ENCODE data around the gene AANAT.
"Not testable (repeated sequence)": the region's sequence is repeated elsewhere in the genome, so short reads cannot be mapped to it uniquely, and the experiment has no call there.

Gene AANAT

DNA sequence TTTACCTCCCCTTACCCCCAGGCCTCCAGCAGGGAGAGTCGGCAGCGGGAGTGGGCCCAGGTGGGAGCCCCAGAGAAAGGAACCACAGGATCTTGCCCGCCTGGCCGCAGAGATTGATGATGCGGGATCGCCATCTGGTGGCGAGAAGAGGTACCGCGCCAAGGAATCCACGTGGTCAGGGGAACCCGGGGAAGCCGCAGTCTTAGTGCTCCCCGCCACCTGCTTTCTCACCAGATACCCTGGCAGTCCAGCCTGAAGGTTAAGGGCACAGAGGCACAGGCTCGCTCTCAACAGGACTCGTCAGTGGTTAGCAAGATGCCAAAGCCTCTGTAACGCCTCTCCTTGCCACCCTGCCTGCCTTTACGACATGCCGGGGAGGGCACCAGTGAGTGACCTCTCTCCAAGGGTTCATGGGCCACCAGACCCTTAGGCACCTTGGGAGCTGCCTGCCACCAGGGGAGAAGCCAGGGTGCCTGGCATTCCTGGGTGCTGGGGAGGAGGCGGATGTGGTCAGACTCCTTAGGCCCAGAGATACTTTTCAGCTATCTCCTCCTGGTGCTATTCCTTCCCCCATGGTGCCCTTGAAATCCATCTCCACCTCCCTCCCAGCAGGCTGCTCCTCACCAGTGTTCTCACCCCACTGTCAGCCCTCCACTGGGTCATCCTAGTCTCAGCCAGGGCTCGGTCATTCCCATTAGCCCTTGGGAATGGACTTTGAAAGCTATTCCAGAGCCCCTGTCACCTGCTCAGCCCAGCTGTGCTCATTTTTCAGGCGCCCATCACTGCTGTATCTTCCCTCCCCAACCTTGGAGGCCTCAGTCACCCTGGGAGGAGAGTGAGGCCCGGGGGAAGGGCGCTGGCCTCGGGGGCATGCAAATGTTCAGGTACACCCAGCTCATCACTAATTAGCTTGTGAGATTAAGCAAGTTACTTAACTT is 39.3 kb downstream of the AANAT start:
- peak; percentile 86 to 87 for DNase-seq (ENCODE audit: low read depth in 2 of 2)

DNA sequence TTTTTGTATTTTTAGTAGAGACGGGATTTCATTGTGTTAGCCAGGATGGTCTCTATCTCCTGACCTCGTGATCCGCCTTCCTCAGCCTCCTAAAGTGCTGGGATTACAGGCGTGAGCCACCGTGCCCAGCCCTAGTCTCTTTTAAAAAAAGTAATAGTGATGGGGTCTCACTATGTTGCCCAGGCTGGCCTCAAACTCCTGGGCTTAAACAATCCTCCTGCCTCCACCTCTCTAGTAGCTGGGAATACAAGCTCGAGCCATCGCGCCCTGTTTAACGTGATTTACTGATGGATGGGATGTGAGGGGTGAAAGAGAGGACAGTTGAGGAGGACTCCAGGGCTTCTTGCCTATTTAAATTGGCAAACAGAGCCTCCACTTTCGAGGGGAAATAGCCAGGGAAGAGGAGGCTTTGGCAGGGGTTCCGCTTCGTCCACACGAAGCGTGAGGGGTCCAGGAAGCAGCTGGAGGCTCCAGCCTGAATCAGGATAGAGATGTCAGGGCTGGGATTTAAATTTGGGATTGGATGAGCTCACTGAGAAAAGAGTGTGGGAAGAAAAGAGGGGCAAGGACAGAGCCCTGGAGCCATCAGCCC is 41.2 kb downstream of the AANAT start:
- DNase-seq (ENCODE audit: low read depth in 2 of 2): not testable (repeated sequence)

- DNase-seq (ENCODE audit: low read depth in 2 of 2): no peak
Measured at GRCh38 chr17:76510831-76511244, 43.4 kb downstream of the AANAT start.

DNA sequence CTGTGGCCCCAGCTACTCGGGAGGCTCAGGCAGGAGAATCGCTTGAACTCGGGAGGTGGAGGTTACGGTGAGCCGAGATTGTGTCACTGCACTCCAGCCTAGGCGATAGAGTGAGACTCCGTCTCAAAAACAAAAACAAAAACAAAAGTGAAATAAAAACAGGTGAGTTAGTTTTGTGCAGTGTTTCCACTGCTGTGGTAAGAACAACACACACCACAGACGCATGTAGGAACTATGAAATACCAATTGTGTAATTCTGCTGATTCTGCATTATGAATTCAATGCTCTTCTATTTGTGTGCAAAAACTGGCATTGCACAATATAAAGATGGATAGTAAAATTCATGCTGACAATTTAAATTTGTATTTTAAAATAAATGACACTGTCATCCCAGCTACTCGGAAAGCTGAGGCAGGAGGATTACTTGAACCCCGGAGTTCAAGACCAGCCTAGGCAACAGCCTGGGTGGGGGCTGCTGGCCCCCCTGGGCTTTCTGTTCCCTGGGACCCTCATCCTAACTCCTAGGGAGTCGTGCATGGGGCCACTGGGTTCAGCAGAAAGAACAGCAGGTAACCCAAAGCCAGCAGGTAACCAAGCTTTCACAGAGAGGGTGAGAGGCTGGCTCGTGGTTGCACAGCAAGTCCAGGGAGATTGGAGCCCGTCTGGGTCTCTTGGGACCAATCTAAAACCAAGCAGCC is 44.4 kb downstream of the AANAT start:
- no peak for DNase-seq (ENCODE audit: low read depth in 2 of 2)

DNA sequence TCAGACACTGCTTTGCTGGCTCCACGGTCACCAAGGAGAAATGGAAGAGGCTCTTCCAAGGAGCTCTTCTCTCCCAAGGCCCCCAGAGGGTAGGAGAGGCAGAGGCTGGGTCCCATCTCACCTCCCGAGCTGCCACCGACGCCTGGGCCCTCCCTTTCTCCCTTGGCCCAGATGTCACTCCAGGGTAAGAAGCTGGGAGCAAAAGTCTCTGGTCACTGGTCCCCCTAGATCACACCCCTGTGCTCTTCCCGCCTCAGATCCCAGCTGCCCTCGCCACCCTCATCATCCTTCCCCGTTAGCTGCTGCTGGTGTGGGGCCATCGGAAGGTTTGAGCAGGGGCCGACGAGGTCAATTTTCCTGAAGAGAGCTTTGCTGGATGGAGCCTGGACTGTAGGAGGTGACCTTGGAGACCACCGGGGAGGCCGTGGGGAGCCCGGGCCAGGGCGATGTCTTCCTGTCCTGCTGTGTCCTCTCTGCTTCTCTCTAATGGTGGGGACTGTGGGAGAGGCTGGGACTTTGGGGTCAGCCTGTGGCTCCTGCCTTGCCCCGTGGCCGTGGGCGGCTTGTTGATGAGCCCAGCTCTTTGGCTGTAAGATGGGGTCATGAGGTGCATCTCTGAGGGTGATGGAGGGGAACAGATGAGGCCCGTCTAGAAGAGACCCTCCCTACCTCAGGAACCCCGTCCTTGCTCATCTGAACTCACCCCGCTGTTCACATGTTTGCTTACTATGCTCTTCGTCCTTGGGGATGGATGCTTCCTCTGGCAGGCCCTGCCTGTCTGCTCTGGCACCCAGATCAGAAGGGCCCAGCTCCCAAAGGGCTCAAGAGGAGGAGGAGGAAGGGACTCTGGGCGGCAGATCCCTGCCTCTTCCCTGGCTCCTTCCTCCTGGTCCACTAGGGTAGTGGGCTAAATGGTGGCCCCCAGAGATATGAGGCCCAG is 45.2 kb downstream of the AANAT start:
- no peak for DNase-seq (ENCODE audit: low read depth in 2 of 2)

GRCh38 chr17:76513306-76513692 is 45.9 kb downstream of the AANAT start:
- no peak for DNase-seq (ENCODE audit: low read depth in 2 of 2)

GRCh38 chr17:76514355-76514754 is 47.0 kb downstream of the AANAT start:
- DNase-seq (ENCODE audit: low read depth in 2 of 2): not testable (repeated sequence)

DNA sequence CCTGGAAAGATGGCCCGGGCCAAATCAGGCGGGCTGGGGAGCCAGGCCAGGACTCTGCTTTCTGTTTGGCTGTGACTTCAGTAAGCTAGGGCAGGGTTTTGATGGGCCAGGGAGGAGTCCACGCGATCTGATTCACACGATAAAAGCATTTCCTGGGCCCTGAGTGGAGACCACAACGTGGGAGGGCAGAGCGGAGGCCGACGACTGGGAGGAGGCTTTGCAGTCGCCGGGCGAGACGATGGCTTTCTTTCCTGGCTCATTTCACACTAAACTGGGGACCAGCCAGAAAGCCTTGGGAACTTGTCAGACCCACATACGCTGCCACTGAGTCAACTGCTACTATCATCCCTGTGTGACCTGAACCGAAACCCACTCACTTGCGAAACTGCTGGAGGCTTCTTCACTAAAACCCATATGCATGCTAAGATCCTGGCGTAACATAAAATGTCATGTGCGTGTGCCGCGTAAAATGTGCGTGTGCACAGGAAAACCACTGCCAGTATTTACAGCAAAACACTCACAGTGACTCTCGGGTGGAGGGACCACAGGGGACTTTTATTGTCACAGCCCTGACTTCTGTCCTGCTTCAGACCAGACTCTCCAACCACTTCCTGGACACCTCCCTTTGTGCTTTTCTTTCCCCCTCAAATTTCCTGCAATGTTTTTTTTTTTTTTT is 48.0 kb downstream of the AANAT start:
- peak; percentile 58 to 59 for DNase-seq (ENCODE audit: low read depth in 2 of 2)

DNA sequence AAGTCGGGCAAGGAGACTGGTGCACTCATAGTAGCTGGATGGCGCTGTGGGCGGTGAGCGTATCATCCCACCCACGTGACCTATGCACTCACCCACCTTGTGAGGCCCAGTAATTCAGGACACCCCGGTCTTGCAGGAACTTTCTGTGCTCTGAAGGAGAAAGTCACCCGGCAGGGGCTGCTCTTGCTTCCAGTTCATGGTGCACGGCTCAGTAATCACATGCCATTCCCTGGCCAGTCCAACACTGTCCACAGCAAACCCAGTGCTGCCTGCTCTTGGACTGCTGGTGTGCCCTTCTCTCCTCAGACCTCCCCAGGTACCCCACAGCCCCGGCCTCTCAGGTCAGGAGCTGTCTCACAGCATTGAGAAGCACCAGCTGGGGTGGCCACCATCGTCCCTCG is 50.2 kb downstream of the AANAT start:
- no peak for DNase-seq (ENCODE audit: low read depth in 2 of 2)

DNA sequence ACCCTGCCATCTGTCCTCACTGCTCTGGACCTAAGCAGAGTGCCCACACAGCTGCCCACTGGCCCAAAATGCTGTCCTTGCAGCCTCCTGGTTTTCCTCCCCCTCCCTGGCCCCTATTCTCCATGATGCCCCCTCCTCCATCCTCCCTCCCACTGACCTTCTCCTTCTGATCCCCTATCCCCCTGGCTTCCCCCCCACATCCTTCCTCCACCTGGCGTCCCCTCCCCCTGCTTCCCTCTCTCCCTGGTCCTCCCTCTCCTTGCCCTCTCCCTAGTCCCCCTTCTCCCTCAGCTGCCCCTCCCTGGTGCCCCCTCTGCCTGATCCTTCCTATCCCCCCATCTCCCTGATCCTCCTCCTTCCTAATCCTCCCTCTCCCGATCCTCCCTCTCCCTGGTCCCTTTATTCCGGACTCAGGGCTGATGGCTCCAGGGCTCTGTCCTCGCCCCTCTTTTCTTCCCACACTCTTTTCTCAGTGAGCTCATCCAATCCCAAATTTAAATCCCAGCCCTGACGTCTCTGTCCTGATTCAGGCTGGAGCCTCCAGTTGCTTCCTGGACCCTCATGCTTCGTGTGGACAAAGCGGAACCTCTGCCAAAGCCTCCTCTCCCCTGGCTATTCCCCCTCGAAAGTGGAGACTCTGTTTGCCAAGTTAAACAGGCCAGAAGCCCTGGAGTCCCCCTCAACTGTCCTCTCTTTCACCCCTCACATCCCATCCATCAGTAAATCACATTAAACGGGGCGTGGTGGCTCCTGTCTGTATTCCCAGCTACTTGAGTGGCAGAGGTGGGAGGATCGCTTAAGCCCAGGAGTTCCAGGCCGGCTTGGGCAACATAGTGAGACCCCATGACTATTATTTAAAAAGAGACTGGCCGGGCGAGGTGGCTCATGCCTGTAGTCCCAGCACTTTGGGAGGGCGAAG is 51.9 kb downstream of the AANAT start:
- DNase-seq (ENCODE audit: low read depth in 2 of 2): no peak
